B cell (primary cell): ENCODE measurements around the gene NF2. TPM values are rescaled to one million over a fixed set of nuclear protein-coding genes. Genes with fewer than 3 reads are reported as not detected.

ENCODE experiments used
- ATAC-seq: fragments of 200-7000 bp; cut with Tn5 transposase; one replicate; pipeline ENCODE4 v1.10.0; 2021; ENCODE audit warnings: low read depth, mild to moderate bottlenecking, moderate number of reproducible peaks, moderate library complexity
- CTCF ChIA-PET: fragments of 350-600 bp; sonication (Branson Sonifier 250); formaldehyde crosslinking; loops from one replicate; lab custom pipeline; 2021; ENCODE audit warnings: antibody characterized with exemption, inconsistent platforms; lab: Charles Lee
- POLR2A ChIA-PET: fragments of 350-600 bp; sonication (Branson Sonifier 250); formaldehyde crosslinking; loops from one replicate; lab custom pipeline; 2021; ENCODE audit warnings: antibody characterized with exemption; lab: Charles Lee
- DNase-seq: peaks from one replicate; pipeline ENCODE4 v3.0.0; 2013
- H2AFZ ChIP-seq: 2 replicates; pipeline ENCODE4 v1.6.1; 2012; ENCODE audit warnings: mild to moderate bottlenecking, low read depth, low read length; ENCODE audit not compliant: insufficient read depth, poor library complexity, severe bottlenecking
- H3K27ac ChIP-seq, 2 donors: 1 replicate in 1 of 2; 2 replicates in 1 of 2; pipeline ENCODE4 v1.5.1; 2012 to 2013; ENCODE audit warnings: low read length in 2 of 2, mild to moderate bottlenecking in 2 of 2, moderate library complexity in 1 of 2
- H3K27me3 ChIP-seq, 4 experiments: fragments of 200-600 bp in 1 of 4; sonication (generic) in 1 of 4; replicated peaks in 1 of 4; 1 replicate in 2 of 4; 2 replicates in 2 of 4; pipeline versions ENCODE4 v1.6.1 to v1.7.0; 2013 to 2016; ENCODE audit warnings: low read length in 3 of 4, mild to moderate bottlenecking in 2 of 4, mixed read lengths in 1 of 4, moderate library complexity in 1 of 4; ENCODE audit not compliant: insufficient read depth in 4 of 4, control insufficient read depth in 3 of 4; ENCODE audit errors: control extremely low read depth in 1 of 4
- H3K36me3 ChIP-seq, 2 experiments: replicated peaks in 1 of 2; 1 replicate in 1 of 2; 2 replicates in 1 of 2; pipeline versions ENCODE4 v1.6.1 to v1.7.1; 2013; ENCODE audit warnings: low read length in 1 of 2; ENCODE audit not compliant: insufficient read depth in 2 of 2, control insufficient read depth in 1 of 2; ENCODE audit errors: control extremely low read depth in 1 of 2, extremely low read depth in 1 of 2
- H3K4me1 ChIP-seq, 2 donors: fragments of 200-600 bp in 1 of 2; sonication (generic) in 1 of 2; 1 replicate in 1 of 2; 2 replicates in 1 of 2; pipeline versions ENCODE4 v1.5.1 to v1.6.1; 2013 to 2017; ENCODE audit warnings: low read length in 2 of 2; ENCODE audit not compliant: control insufficient read depth in 2 of 2, insufficient read depth in 2 of 2
- H3K4me2 ChIP-seq: replicated peaks from 2 replicates; pipeline ENCODE3; 2012; ENCODE audit warnings: mild to moderate bottlenecking, low read depth, low read length; ENCODE audit not compliant: poor library complexity, severe bottlenecking
- H3K4me3 ChIP-seq, 5 experiments: fragments of 200-600 bp in 1 of 5; sonication (generic) in 1 of 5; 1 replicate in 3 of 5; 2 replicates in 2 of 5; pipeline versions ENCODE4 v1.5.1 to v1.7.0; 2011 to 2016; ENCODE audit warnings: low read length in 4 of 5, mild to moderate bottlenecking in 4 of 5, low read depth in 2 of 5, control low read depth in 1 of 5, moderate library complexity in 1 of 5; ENCODE audit not compliant: insufficient read depth in 1 of 5; ENCODE audit errors: control extremely low read depth in 1 of 5, extremely low read depth in 1 of 5
- H3K79me2 ChIP-seq: fragments of 200-600 bp; sonication (generic); one replicate; pipeline ENCODE4 v1.6.0; 2016; ENCODE audit warnings: low read length; ENCODE audit not compliant: control insufficient read depth, insufficient read depth
- H3K9ac ChIP-seq: fragments of 200-600 bp; sonication (generic); 2 replicates; pipeline ENCODE4 v1.6.1; 2017; ENCODE audit warnings: mild to moderate bottlenecking, low read length, moderate library complexity
- H3K9me3 ChIP-seq, 3 donors: one replicate each; pipeline versions ENCODE4 v1.6.1 to v1.7.1; 2013; ENCODE audit warnings: low read length in 2 of 3; ENCODE audit not compliant: control insufficient read depth in 2 of 3, insufficient read depth in 1 of 3; ENCODE audit errors: control extremely low read depth in 1 of 3
- H4K20me1 ChIP-seq: 2 replicates; pipeline ENCODE4 v1.6.0; 2012; ENCODE audit warnings: mild to moderate bottlenecking, low read length; ENCODE audit not compliant: insufficient read depth, control insufficient read depth, poor library complexity, severe bottlenecking
- H3K27ac Mint-ChIP-seq: one replicate; pipeline ENCODE4 v1.8.0; 2021; ENCODE audit warnings: mixed read lengths
- H3K27me3 Mint-ChIP-seq: one replicate; pipeline ENCODE4 v1.8.0; 2021; ENCODE audit warnings: mixed read lengths
- H3K4me1 Mint-ChIP-seq: one replicate; pipeline ENCODE4 v1.8.0; 2021; ENCODE audit warnings: mixed read lengths
- H3K4me3 Mint-ChIP-seq: one replicate; pipeline ENCODE4 v1.8.0; 2021; ENCODE audit warnings: mixed read lengths
- H3K9me3 Mint-ChIP-seq: one replicate; pipeline ENCODE4 v1.8.0; 2022; ENCODE audit warnings: mixed read lengths; ENCODE audit not compliant: insufficient read depth
- CTCF ChIP-seq: fragments of 200-600 bp; IDR thresholded peaks from one replicate; pipeline ENCODE4 v1.8.0; 2022; ENCODE audit warnings: antibody characterized with exemption, mild to moderate bottlenecking
- EZH2 ChIP-seq: IDR thresholded peaks from 2 replicates; pipeline ENCODE4 v1.6.1; 2012; ENCODE audit warnings: borderline replicate concordance, low read depth, mild to moderate bottlenecking, moderate library complexity, low read length; ENCODE audit not compliant: insufficient read depth, poor library complexity, severe bottlenecking
- WGBS: methylation state at CpG from one replicate; pipeline ENCODE4 v1.1.5; 2013; ENCODE audit warnings: missing lambda C conversion rate; ENCODE audit not compliant: insufficient coverage; 5-methylcytosine and 5-hydroxymethylcytosine counted together
- intact Hi-C: fragments of 100-400 bp; cut with micrococcal nuclease; formaldehyde crosslinking; loops from one replicate; pipeline ENCODE4 v1.10.0; 2022
- polyA plus RNA-seq: library from polyadenylated mRNA; depleted of rRNA; stranded (reverse); fragments of >200 nt; gene quantifications from 2 replicates; pipeline ENCODE4 v1.2.3, GENCODE V29; 2012
- total RNA-seq, 2 donors: library from RNA; stranded (reverse); fragments of 120-200 nt in 1 of 2; gene quantifications; 1 replicate in 1 of 2; 2 replicates in 1 of 2; pipeline versions ENCODE4 v1.2.3 to v1.2.4, GENCODE V29; 2013 to 2022

The NF2 gene
- total and polyA plus RNA-seq, 2 donors (not counting 1 experiment from before 2014, with no cell fraction given): 9.4 to 26.6 TPM

GRCh38 chr22:29627196-29627535, 23.7 kb downstream of the NF2 start:
- Histone ChIP-seq H2AFZ (no peak overlapping the region), H3K4me2 (no peak overlapping the region), H3K4me3 (no peak overlapping the region), H3K79me2 (peaks cover 86% of the 10 kb centered on the region), H3K4me1 (peaks cover 17 to 20% of the 10 kb centered on the region in 2 donors), H3K9ac (no peak overlapping the region), H4K20me1 (peaks cover 28% of the 10 kb centered on the region), H3K27me3 (no peaks in the 10 kb centered on the region), H3K9me3 (no peaks in the 10 kb centered on the region), H3K27ac (no peak overlapping the region), H3K36me3 (no peaks in the 10 kb centered on the region)
- Mint-ChIP-seq H3K27me3 (no peaks in the 10 kb centered on the region), H3K4me3 (no peak overlapping the region), H3K9me3 (no peaks in the 10 kb centered on the region), H3K4me1 (peaks cover 38% of the 10 kb centered on the region), H3K27ac (no peak overlapping the region)
- CTCF ChIA-PET: interaction anchor here (1.0 to 3.3 kb wide), 5 partner anchors 12 to 377 kb away, joined by 3 to 28 read pairs (median 11); partner anchors contain the start of gene NF2
- intact Hi-C loops: no loop called here
- 100% methylated on average over 3 of the region's 3 CpGs for WGBS
- POLR2A ChIA-PET: no interaction called here
- DNase-seq (no peak), ATAC-seq (no peak)
- TF ChIP-seq CTCF: no peak
- TF ChIP-seq EZH2: no peak

- Histone ChIP-seq H3K27me3 (no peaks in the 10 kb centered on the region), H3K36me3 (no peaks in the 10 kb centered on the region), H3K4me3 (no peak overlapping the region), H4K20me1 (peaks cover 48% of the 10 kb centered on the region), H3K79me2 (peaks cover 85% of the 10 kb centered on the region), H3K9ac (no peak overlapping the region), H3K4me1 (peaks cover 2 to 6% of the 10 kb centered on the region in 2 donors), H3K4me2 (no peak overlapping the region), H2AFZ (no peak overlapping the region), H3K27ac (no peak overlapping the region), H3K9me3 (no peaks in the 10 kb centered on the region)
- Mint-ChIP-seq H3K9me3 (no peaks in the 10 kb centered on the region), H3K4me1 (peaks cover 34% of the 10 kb centered on the region), H3K4me3 (no peak overlapping the region), H3K27ac (no peak overlapping the region), H3K27me3 (no peaks in the 10 kb centered on the region)
- no peak for ATAC-seq
- POLR2A ChIA-PET: no interaction called here
- WGBS: 98% methylated on average over 7 of the region's 10 CpGs
- DNase-seq: no peak
- CTCF ChIA-PET: interaction anchor here (0.7 to 3.5 kb wide), 3 partner anchors 39 to 376 kb away, joined by 4 to 11 read pairs (median 4); no protein-coding TSS in a partner anchor
- TF ChIP-seq EZH2 (no peak), CTCF (no peak)
- intact Hi-C loops: no loop called here
Measured at GRCh38 chr22:29628996-29629902, 25.8 kb downstream of the NF2 start.
